GM21825 (cell line): ENCODE results near the gene BORCS5.
A peak's percentile ranks its signal among the peaks of the same experiment; 100 is the strongest.
"Not testable (repeated sequence)": the region's sequence is repeated elsewhere in the genome, so short reads cannot be mapped to it uniquely, and the experiment has no call there.

Experiments
- ATAC-seq: cut with Tn5 transposase; IDR thresholded peaks from one replicate; pipeline ENCODE4 v1.9.1; 2021; ENCODE audit warnings: mild to moderate bottlenecking, moderate library complexity; ENCODE audit not compliant: unreplicated experiment

BORCS5 gene

DNA sequence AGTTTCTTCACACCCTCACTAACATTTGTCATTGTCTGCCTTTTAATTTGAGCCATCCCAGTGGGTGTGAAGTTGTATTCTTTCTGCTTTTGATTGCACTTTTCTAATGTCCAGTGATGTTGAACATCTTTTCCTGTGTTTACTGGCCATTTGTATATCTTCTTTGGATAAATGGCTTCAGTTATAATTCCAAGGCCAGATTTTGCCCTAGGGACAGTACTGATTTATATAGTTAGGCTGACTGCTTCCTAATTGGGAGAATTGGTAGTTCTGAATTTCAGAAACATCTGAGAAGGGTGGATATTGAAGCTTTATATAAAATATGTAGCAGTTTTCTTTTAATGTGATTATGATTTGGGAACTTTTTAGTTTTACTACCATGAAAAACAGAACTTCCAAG, 97.4 kb downstream of the BORCS5 start:
- ATAC-seq, result no peak

DNA sequence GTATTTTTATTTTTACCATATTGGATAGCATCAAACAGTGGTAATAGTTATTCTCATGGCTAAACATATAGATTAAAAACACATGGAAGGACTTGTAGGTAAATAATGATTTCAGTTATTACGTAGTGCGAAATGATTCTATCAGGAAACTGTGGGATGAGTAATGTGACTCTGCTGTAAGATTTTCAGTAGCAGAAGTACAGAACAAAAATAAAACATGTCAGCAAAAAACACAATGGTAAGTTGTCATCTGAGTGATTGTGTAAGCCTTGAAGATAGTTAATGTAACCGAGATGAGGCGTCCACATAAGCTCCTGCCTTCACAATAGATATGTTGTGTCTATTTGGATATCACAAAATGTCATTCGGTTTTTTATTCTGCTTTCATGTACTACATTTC, 99.8 kb downstream of the BORCS5 start:
- ATAC-seq, result no peak

DNA sequence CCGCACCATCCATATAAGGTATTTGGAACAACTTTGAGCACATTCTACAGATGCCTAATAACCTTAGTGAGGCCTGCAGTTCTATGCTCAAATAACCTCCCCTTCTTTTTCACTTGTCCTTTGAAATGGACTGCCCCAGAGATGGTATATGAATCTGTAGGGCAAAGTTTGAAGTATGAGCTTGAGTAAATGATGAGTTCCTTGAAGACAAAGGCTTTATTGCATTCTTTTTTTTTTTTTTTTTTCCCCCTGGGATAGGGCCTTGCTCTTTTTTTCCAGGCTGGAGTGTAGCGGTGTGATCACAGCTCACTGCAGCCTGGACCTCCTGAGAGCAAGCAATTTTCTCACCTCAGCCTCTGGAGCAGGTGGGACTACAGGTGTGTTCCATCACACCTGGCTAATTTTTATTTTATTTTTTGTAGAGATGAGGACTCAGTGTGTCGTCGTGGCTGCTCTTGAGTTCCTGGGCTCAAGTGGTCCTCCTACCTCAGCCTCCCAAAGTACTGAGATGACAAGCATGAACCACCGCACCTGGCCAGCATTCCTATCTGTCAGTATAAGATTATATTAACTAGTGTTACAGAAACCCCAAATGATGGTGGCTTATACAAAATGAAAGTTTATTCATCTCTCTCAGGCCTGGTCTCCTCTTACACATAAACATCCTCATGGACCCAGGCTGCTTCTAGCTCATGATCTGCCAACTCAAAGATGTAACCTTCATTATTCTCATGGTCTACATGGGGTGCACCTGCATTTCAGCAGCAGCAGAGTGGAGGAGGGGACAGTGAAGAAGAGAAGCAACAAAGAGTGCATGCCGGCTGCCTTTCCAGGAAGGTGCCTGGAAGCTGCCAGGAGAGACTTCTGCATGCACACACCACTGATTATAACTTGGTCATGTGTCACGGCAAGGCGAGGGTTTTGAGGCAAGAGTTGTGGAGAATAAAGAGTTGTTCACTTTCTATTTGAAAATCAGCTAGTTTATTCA, 104.4 kb downstream of the BORCS5 start:
- no peak for ATAC-seq

DNA sequence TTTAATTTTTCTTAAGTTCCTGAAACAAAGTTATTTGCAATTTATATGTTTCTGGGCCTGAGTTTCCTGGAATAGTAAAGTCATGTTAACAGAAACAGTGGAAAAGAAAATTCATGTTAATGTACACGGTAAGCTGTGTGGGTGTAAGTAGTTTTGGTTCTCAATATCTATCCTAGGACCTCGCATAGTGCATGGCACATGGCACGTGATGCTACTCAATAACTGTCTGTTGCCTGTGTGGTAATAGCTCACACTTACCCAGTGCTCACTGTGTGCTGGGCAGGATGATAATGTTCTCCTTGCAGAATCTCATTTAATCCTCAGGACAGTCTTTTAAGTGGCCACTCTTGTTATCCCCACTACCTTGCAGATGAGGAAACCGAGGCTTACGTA, 105.0 kb downstream of the BORCS5 start:
- no peak for ATAC-seq

DNA sequence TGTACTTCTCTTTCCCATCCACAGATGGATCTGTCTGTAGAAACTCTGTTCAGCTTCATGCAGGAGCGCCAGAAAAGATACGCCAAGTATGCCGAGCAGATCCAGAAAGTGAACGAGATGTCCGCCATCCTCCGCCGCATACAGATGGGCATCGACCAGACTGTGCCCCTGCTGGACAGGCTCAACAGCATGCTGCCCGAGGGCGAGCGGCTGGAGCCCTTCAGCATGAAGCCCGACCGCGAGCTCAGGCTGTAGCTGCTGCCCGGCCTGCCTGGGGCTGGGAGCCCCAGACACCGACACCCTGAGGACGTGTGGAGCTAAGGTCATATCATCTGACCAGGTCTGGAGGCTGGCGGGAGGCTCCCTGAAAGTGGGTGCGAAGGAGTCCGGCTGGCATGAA, 108.6 kb downstream of the BORCS5 start:
- ATAC-seq, result no peak

DNA sequence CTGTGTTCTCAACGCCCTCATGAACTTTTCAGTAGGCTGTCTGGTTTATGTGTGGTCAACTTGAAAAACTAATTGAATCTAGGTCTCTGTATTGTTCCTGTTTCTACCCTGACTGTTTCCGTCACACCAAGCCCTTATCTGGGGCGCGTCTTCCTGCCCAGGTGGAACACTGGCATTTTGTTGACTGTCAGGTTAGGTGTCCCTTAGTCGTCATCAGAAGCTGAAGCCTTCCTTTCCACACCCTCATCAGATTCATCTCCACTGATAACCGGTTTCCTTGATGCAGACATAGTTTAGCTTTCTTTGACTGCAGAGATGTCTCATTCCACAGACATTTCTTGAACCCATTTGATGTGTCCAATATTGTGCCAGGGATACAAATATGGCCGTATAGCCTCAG, 109.3 kb downstream of the BORCS5 start:
- ATAC-seq, result no peak

DNA sequence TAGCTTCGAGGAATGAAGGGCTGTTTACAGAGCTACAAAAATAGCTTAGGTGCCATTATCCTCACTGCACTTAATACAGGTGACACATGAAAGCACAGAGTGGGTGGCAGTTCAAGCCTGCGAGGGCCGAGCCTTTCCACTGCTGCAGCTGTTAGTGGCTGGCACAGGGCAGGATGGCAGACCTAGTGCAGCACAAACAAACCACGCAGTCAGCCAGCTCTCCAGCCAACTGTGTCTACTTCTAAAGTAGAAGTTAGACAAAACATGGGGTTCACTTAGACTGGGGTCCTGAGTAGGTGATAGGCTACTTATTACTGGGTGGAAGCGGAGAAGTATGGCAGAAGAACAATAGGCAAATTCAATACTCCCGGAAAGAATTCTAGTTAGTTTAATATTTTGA, 110.4 kb downstream of the BORCS5 start:
- ATAC-seq, result no peak

DNA sequence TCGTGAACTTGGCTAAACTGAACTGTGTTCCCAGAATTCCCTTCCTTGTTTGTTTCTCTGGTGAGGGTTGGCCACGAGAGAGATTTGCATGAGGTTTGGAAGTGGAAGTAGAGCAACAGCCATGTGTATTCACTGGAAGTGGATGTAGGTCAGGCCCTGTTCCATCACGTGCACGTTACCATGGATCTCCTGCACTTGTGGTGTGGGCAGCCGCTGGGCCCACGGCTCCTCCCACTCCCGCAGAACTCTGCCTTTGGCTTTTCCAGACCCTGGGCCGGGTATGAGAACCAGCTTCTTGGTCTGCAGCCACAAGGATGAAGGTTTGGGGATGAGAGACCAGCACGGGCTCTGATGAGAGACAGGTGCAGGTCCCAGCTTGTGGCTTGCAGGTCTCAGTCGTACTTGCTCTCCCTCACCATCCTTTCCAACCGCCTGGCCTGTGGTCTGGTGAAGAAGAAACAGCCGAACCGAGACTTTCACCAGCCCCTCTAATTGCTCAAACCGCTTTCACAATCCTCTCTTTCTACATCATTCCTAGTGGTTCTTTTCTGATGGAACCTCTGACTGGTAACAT, 110.9 kb downstream of the BORCS5 start:
- no peak for ATAC-seq

DNA sequence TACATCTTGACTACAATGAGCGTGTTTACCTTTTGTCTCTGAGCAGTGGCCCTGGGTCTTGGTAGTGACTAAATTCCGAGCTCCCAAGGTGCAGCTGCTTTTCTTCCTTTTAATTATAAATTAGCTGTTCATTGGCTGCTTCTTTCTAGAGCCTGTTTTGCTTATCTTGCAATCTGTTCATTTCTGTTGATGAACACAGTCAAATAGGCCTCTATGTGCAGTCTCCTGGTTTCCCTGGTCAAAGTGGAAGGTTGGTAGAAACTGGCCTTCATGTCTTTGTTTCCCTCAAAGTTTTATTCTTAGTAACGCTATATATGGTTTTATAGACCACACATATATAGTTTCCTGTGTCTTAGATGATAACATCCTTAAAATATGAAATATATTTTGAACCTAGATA, 111.7 kb downstream of the BORCS5 start:
- ATAC-seq, result no peak

DNA sequence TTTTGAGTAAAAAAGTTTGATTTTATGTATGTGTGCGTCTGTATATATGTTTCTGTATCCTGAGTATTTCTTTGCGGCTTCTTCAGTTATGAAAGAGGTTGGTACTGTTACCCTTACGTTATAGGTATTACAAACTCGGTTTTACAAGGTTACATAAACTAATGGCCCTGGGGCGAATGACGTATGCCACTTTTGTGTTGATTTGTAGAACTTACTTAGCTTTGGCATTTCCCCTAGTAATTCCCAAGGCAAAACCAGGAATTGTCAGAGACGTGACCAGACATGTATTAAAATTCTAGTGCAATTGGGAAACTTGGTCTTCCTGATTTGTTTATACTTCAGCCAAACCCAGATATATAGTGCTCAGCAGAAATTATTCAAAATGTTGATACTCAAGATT, 112.5 kb downstream of the BORCS5 start:
- ATAC-seq, result no peak

DNA sequence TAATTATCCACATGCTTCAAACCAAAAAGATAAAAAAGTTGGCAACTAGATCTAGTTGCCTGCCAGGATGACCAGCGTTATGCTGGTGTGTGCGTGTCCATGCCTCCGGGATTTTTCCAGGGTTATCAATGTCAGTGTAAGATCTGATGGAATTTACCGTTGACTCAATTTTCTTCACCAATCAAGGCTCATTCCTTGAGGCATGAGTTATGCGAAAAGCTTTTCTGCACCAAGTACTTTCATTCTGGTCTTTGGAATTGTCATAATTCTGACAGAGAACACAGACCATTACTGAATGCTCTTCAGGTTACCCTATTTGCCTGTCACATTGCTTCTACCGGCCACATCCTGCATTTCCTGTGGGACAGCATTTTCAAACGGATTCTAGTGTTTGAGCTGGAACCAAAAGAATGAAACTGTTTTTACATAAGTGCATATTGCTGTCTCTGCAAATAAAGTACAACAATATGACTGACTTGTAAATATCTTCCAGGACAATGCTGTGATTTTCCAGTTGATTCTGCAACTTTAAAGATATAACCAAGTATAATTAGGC, 114.0 kb downstream of the BORCS5 start:
- ATAC-seq, result no peak

DNA sequence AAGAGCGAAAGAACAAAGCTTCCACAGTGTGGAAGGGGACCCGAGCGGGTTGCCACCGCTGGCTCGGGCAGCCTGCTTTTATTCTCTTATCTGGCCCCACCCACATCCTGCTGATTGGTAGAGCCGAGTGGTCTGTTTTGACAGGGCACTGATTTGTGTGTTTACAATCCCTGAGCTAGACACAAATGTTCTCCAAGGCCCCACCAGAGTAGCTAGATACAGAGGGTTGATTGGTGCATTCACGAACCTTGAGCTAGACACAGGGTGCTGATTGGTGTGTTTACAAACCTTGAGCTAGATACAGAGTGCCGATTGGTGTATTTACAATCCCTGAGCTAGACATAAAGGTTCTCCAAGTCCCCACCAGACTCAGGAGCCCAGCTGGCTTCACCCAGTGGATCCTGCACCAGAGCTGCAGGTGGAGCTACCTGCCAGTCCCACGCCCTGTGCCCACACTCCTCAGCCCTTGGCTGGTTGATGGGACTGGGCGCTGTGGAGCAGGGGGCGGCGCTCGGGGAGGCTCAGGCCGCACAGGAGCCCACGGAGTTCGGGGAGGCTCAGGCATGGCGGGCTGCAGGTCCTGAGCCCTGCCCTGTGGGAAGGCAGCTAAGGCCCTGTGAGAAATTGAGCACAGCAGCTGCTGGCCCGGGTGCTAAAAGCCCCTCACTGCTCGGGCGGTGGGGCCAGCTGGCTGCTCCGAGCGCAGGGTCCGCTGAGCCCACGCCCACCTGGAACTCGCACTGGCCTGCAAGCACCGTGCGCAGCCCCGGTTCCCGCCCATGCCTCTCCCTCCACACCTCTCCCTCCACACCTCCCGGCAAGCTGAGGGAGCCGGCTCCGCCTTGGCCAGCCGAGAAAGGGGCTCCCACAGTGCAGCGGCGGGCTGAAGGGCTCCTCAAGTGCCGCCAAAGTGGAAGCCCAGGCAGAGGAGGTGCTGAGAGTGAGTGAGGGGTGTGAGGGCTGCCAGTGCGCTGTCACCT, 115.4 kb downstream of the BORCS5 start:
- ATAC-seq, result not testable (repeated sequence)

DNA sequence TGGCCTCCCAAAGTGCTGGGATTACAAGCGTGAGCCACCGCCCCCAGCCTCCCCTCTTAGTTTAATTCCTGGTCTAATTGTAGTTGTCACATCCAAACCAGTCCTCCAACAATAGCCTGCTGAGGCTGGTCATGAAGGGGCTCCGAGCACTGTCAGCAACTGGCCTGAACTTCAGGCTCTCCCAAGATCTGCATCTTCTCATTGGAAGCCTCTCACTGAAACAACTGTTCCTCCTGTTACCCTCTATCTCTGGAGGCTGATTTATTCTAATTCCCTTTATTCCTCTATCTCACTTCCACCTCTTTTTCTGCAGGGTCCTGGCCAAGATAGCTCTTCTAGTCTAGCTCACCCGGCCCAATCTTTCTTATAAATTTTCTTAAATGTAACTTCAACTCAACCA, 116.3 kb downstream of the BORCS5 start:
- ATAC-seq, result no peak

DNA sequence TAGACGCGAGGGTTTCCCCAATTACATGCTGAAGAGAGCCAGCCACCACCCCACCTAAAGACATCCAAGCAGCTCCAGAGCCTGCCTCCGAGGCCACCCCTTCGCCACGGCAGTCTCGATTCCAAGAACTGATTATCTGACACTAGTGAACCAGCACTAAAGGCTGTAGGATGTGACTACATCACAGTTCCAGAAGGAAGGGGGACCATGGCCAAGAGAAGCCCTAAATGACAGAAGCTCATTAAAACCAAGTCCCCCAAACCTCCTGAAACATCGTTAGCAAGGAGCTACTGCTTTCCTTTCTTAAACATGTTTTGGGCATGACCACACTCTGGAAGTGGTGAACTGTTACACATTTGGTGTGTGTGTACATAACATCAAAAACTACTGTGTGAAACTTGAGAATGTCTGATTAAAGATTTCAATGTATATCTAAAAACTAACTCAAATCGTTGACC, 117.6 kb downstream of the BORCS5 start:
- ATAC-seq, result peak; percentile 17

DNA sequence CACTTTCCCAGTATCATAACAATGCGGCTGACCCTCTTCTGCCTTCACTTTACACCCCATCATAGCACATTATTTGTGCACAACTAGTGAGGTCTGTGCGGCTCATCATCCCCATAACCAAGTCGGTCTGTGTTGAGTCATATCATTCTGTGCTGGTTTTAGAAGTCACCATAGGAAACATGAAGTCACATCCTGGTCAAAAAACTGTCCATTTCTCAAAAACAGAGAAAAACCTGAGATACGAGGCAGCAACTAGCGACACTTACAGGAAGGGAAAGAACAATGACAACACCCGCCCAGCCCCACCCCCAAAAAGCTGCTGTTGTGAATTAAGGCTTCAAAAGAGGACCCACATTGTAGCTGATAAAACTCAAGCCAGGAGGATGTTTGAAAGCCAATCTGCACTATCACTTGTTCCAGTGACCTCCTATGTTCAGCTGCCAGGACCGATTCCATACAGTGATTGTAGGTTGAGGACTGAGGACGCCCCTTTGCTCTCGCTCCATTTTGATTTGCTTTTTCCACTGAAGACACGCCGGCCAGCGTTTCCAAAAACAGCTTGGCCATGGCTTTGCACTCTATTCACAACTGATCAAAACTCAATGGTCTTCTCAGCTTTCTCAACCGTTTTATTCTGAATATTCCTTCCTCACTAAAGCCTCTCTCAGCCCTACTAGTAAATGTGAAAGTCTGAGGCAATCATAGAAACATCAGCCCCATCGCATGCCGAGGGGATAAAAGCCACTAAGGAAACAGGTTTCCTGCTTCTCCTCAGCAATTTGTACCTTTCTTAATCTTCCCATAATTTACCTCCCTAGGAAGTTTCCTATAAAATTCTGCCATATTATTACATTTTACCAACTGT, 118.3 kb downstream of the BORCS5 start:
- peak; percentile 89 for ATAC-seq

DNA sequence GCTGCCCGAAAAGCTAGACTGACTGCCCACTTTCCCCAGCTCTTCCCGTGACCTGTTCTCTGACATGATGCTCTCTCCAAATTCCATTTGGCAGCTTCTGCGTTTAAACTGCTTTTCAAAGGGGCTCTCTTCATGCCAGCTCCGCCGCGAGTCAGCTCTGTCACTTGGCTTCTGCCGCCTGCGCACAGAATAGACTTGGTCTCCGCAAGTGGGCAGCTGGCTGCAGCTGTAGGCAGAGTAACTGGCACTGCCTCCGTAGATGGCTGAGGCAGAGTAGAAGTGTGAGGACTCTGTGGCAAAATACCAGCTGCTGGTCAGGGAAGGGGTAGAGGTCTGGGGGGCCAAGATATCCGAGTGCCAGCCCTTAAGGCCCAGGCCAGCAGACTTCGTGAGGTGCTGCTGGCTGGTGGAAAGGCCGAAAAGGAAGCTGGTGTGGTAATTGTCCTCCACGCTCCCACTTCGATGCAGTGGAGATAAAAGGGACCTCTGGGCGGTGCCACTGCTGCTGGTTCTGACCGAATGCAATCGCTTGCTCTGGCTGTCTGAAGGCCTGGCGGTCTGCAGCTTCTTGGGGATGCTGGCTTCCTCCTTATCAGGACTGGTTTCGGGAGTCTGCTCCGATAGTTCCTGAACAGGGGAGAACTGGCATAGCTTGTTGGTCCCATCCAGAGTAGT, 120.1 kb downstream of the BORCS5 start:
- no peak for ATAC-seq

DNA sequence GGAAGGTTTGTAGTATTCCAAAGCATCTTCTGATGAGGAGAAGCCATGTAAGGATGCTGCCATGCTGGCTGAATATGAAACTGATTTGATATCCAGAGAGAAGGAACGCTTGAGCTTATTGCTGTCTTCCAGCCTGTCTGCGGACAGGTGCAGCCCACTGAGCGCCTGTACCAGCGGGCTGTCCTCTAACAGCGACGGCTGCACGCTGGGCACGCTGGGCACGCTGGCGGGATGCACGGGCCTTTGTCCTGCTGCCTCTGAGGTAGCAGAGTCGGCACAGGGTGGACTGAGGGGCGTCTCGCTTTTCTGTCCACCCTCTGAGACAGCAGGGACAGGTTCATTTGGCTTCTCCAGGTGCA, 120.6 kb downstream of the BORCS5 start:
- ATAC-seq, result no peak

DNA sequence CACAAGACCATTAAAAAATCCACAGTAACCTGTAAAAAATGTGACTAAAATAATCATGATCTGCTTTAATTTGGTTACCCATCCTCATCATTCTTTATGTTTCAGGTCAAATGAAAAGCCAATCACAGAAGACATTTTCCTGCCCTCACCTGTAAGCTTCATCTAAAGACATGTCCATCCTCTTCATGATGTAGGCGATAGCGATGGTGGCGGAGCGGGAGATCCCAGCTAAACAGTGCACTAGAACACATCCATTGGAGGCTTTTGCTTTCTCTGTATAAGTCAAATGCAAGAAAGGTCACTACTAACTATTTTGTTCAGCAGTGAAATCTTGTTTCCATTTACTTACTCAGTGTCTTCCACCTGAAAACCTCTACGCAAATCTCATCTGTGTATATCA, 123.2 kb downstream of the BORCS5 start:
- ATAC-seq, result no peak

DNA sequence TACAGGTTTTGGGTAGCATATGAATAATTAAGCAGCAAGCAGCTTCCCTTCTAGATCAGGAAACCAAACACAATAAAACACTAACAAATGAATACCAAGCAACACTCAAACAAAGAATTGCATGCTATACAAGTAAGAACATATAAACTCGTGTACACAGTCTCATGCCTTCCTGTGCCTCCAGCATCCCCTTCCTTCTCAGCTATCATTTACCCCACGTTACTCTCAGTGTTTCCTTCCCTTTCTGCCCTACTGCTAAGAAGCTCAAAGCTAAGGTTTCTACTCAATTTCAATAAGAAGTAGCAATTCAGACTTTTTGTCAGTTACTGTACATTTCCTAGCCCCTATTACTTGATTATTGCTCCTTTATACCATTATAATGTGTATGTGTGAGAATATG, 124.8 kb downstream of the BORCS5 start:
- ATAC-seq, result no peak
